GM12878 (cell line): ENCODE measurements around the gene MOXD1. TPM values are rescaled to one million over a fixed set of nuclear protein-coding genes. Genes with fewer than 3 reads are reported as not detected.

ENCODE experiments used
- ATAC-seq: fragments of 200-7000 bp; cut with Tn5 transposase; 3 replicates; pipeline ENCODE4 v1.9.1; 2020; ENCODE audit warnings: mild to moderate bottlenecking, moderate library complexity
- BruUV-seq: library from RNA; stranded (reverse); fragments of 400-500 nt; replicated peaks from 2 replicates; lab custom pipeline; 2021; lab: Mats Ljungman, UMichigan
- CTCF ChIA-PET: fragments of 300-600 bp; sonication (Branson Sonifier 250); formaldehyde crosslinking; extraction: SDS; loops from one replicate; lab custom pipeline; 2021; ENCODE audit warnings: inconsistent platforms; lab: Yijun Ruan, JAX
- POLR2A ChIA-PET: fragments of 350-600 bp; formaldehyde crosslinking; extraction: SDS; loops from one replicate; lab custom pipeline; 2021; ENCODE audit warnings: inconsistent platforms; lab: Charles Lee
- RAD21 ChIA-PET: fragments of 300-600 bp; sonication (Branson Sonifier 250); formaldehyde crosslinking; loops from one replicate; lab custom pipeline; 2023; ENCODE audit warnings: antibody characterized with exemption; ENCODE audit not compliant: unreplicated experiment; lab: Charles Lee
- SMC1A ChIA-PET: fragments of 300-600 bp; sonication (Branson Sonifier 250); formaldehyde crosslinking; loops from one replicate; lab custom pipeline; 2023; ENCODE audit not compliant: unreplicated experiment, uncharacterized antibody; lab: Charles Lee
- DNase-seq: peaks from one replicate; pipeline ENCODE4 v3.0.0-alpha.2; 2011; ENCODE audit warnings: low read depth, low spot score
- FAIRE-seq: peaks from 3 replicates; lab custom pipeline; 2011; peaks lifted over from hg19 to GRCh38; lab: Jason Lieb, UNC
- H2AFZ ChIP-seq: 2 replicates; pipeline ENCODE4 v1.6.0; 2011; ENCODE audit warnings: low read depth, low read length, control low read depth; ENCODE audit not compliant: control insufficient read depth
- H3K27ac ChIP-seq: 2 replicates; pipeline ENCODE4 v1.5.1; 2011; ENCODE audit warnings: control low read depth; ENCODE audit not compliant: control insufficient read depth, insufficient read depth
- H3K27me3 ChIP-seq, 2 experiments: replicated peaks in 1 of 2; 2 replicates each; pipeline versions ENCODE4 v1.6.0 to v1.6.1; 2011; ENCODE audit warnings: low read length in 1 of 2; ENCODE audit not compliant: control insufficient read depth in 2 of 2, insufficient read depth in 2 of 2
- H3K36me3 ChIP-seq, 2 experiments: 2 replicates each; pipeline ENCODE4 v1.5.1; 2011; ENCODE audit warnings: low read length in 1 of 2; ENCODE audit not compliant: control insufficient read depth in 2 of 2, insufficient read depth in 2 of 2
- H3K4me1 ChIP-seq: 2 replicates; pipeline ENCODE4 v1.6.1; 2011; ENCODE audit warnings: mild to moderate bottlenecking, low read length, moderate library complexity, mixed read lengths; ENCODE audit not compliant: control insufficient read depth, insufficient read depth
- H3K4me2 ChIP-seq: 2 replicates; pipeline ENCODE4 v1.6.0; 2011; ENCODE audit warnings: control low read depth; ENCODE audit not compliant: control insufficient read depth, insufficient read depth
- H3K4me3 ChIP-seq: fragments of 200-600 bp; sonication (generic); 2 replicates; pipeline ENCODE4 v1.5.1; 2016
- H3K79me2 ChIP-seq: 2 replicates; pipeline ENCODE4 v1.6.0; 2011; ENCODE audit warnings: low read length; ENCODE audit not compliant: control insufficient read depth, insufficient read depth
- H3K9ac ChIP-seq: 2 replicates; pipeline ENCODE4 v1.8.0; 2011; ENCODE audit warnings: low read length, control low read depth, mixed read lengths; ENCODE audit not compliant: control insufficient read depth, insufficient read depth
- H3K9me3 ChIP-seq: replicated peaks from 3 replicates; pipeline ENCODE4 v1.5.1; 2011; ENCODE audit warnings: mild to moderate bottlenecking, low read length; ENCODE audit not compliant: control insufficient read depth, insufficient read depth
- H4K20me1 ChIP-seq: 2 replicates; pipeline ENCODE4 v1.6.0; 2011; ENCODE audit not compliant: control insufficient read depth, insufficient read depth
- BRCA1 ChIP-seq: IDR thresholded peaks from 2 replicates; pipeline ENCODE4 v1.6.1; 2011; ENCODE audit warnings: low read depth, low read length, improper control_type of control experiment
- CHD2 ChIP-seq: IDR thresholded peaks from 2 replicates; pipeline ENCODE4 v1.6.1; 2011; ENCODE audit warnings: low read depth, low read length, improper control_type of control experiment, borderline replicate concordance
- ELK1 ChIP-seq: IDR thresholded peaks from 2 replicates; pipeline ENCODE4 v1.6.1; 2012; ENCODE audit warnings: low read depth, low read length, improper control_type of control experiment
- HSF1 ChIP-seq: fragments of 150-350 bp; IDR thresholded peaks from 2 replicates; pipeline ENCODE4 v1.6.1; 2014; ENCODE audit warnings: mild to moderate bottlenecking, low read depth, low read length
- MTA3 ChIP-seq: IDR thresholded peaks from 2 replicates; pipeline ENCODE4 v1.6.1; 2012; ENCODE audit warnings: low read length, inconsistent platforms, borderline replicate concordance
- PAX8 ChIP-seq: fragments of 450-650 bp; IDR thresholded peaks from 2 replicates; pipeline ENCODE4 v1.6.1; 2017; ENCODE audit warnings: mild to moderate bottlenecking, moderate library complexity
- RELA ChIP-seq: fragments of 450-650 bp; IDR thresholded peaks from 2 replicates; pipeline ENCODE4 v1.8.0; 2014; ENCODE audit warnings: borderline replicate concordance; ENCODE audit not compliant: partially characterized antibody
- RUNX3 ChIP-seq: IDR thresholded peaks from 2 replicates; pipeline ENCODE4 v1.6.1; 2012; ENCODE audit warnings: low read length, inconsistent platforms
- SIN3A ChIP-seq: IDR thresholded peaks from 2 replicates; pipeline ENCODE4 v1.6.1; 2012; ENCODE audit warnings: low read depth, low read length, improper control_type of control experiment
- TAF1 ChIP-seq: IDR thresholded peaks from 2 replicates; pipeline ENCODE4 v1.6.1; 2011; ENCODE audit warnings: mild to moderate bottlenecking, low read depth, low read length, borderline replicate concordance
- TCF3 ChIP-seq: IDR thresholded peaks from 2 replicates; pipeline ENCODE4 v1.6.1; 2012; ENCODE audit warnings: low read depth, mild to moderate bottlenecking, low read length, borderline replicate concordance; ENCODE audit not compliant: insufficient read depth
- WRNIP1 ChIP-seq: IDR thresholded peaks from 2 replicates; pipeline ENCODE4 v1.6.1; 2011; ENCODE audit warnings: low read depth, low read length, improper control_type of control experiment, borderline replicate concordance
- ZBTB33 ChIP-seq: fragments of 450-650 bp; IDR thresholded peaks from 2 replicates; pipeline ENCODE4 v1.6.1; 2017; ENCODE audit warnings: mild to moderate bottlenecking
- ZNF207 ChIP-seq: fragments of 450-650 bp; IDR thresholded peaks from 2 replicates; pipeline ENCODE4 v1.6.1; 2014; ENCODE audit warnings: antibody characterized with exemption, mild to moderate bottlenecking, borderline replicate concordance
- WGBS: methylation state at CpG from one replicate; pipeline ENCODE4 v1.1.6; 2016; ENCODE audit warnings: low lambda C conversion rate; ENCODE audit not compliant: insufficient replicate concordance, insufficient coverage; ENCODE audit errors: missing lambda C conversion rate; 5-methylcytosine and 5-hydroxymethylcytosine counted together
- in situ Hi-C: fragments of 300-500 bp; cut with MboI; formaldehyde crosslinking; loops from 9 replicates; pipeline ENCODE4 v1.14.3; 2018; ENCODE audit warnings: mixed read lengths
- intact Hi-C: fragments of 100-400 bp; cut with micrococcal nuclease; formaldehyde crosslinking; loops from one replicate; pipeline ENCODE4 v1.14.2; 2022; ENCODE audit not compliant: unreplicated experiment
- polyA plus RNA-seq, 11 experiments: library from polyadenylated mRNA; depleted of rRNA in 4 of 11; unstranded in 6 of 11; stranded (reverse) in 5 of 11; fragments of >200 nt; fragmentation: Nextera tagmentation in 4 of 11; fragmentation: Illumina TruSeq in 1 of 11; extraction: Ambion mirVana in 4 of 11; extraction: Trizol in 1 of 11; gene quantifications; 1 replicate in 1 of 11; 2 replicates in 10 of 11; pipeline versions ENCODE4 v1.2.1 to v1.2.3, GENCODE V29; 2011 to 2016; ENCODE audit warnings: inconsistent platforms in 2 of 11, missing spikeins in 2 of 11, low read depth in 1 of 11
- total RNA-seq, 4 experiments: library from RNA; depleted of rRNA in 3 of 4; stranded (reverse); fragments of >200 nt in 3 of 4; fragmentation: Illumina TruSeq in 1 of 4; extraction: Trizol in 1 of 4; gene quantifications; 2 replicates each; pipeline versions ENCODE4 v1.2.1 to v1.2.3, GENCODE V29; 2013 to 2021
- TF ChIP-seq, protein P1 (sequence below): IDR thresholded peaks from 2 replicates; pipeline ENCODE4 v1.6.1; 2012; ENCODE audit warnings: low read depth, low read length, improper control_type of control experiment
- TF ChIP-seq, protein P2 (sequence below): fragments of 450-650 bp; conservative IDR thresholded peaks from 2 replicates; pipeline ENCODE4 v1.6.1; 2017; ENCODE audit warnings: mild to moderate bottlenecking, moderate library complexity

The MOXD1 gene
- total and polyA plus RNA-seq, 10 of the 15 experiments (the other 5 are each of a cell fraction or from before 2014, with no cell fraction given): 0.03 to 2.1 (median 0.64) TPM

DNA sequence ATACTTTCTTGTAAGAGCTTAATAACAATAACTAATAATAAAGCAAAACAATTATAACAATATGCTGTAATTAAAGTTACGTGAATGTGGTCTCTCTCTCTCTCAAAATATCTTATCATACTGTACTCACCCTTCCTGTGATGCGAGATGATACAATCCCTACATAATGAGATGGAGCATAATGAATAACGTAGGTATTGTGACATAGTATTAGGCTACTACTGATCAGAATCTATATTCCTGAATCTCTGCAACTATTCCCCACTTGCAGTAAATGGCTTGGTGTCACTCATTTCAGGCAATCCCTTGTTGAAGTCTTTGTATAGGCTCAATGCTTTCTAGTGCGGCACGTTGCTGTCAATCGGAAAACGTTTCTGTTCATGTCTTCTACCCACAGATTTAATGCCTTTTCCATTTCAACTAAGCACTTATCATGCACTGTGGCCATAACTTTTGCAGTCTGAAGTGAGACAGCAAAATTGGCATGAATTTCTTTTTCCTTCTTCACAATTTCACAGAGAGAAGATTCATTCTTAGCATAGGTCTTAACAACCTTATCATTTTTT lies 32.3 kb downstream of the MOXD1 start:
- Histone ChIP-seq H3K9me3 (no peaks in the 10 kb centered on the region), H3K4me3 (no peak overlapping the region), H2AFZ (no peak overlapping the region), H3K4me1 (peaks cover 17% of the 10 kb centered on the region; the same call in 1 of the 2 replicates), H3K27ac (no peak overlapping the region), H4K20me1 (no peaks in the 10 kb centered on the region; the same call in 1 of the 2 replicates), H3K9ac (no peak overlapping the region), H3K79me2 (no peaks in the 10 kb centered on the region), H3K36me3 (no peaks in the 10 kb centered on the region), H3K4me2 (no peak overlapping the region), H3K27me3 (peaks cover 0 to 3% of the 10 kb centered on the region in 2 experiments; a peak in 3 of 4 replicates)
- ChIA-PET CTCF (no interaction called here), SMC1A (no interaction called here), RAD21 (interaction anchor here (0.8 kb wide), 1 partner anchor 88 kb away, joined by 3 read pairs; no protein-coding TSS in a partner anchor), POLR2A (no interaction called here)
- TF ChIP-seq BRCA1 (no peak), ZBTB33 (no peak), TCF3 (no peak), PAX8 (no peak), RUNX3 (no peak), WRNIP1 (no peak), RELA (no peak), SIN3A (no peak), HSF1 (no peak), CHD2 (no peak), TAF1 (no peak), ZNF207 (no peak), ELK1 (no peak), MTA3 (no peak)
- TF ChIP-seq, protein P1, sequence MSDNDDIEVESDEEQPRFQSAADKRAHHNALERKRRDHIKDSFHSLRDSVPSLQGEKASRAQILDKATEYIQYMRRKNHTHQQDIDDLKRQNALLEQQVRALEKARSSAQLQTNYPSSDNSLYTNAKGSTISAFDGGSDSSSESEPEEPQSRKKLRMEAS: no peak
- TF ChIP-seq, protein P2, sequence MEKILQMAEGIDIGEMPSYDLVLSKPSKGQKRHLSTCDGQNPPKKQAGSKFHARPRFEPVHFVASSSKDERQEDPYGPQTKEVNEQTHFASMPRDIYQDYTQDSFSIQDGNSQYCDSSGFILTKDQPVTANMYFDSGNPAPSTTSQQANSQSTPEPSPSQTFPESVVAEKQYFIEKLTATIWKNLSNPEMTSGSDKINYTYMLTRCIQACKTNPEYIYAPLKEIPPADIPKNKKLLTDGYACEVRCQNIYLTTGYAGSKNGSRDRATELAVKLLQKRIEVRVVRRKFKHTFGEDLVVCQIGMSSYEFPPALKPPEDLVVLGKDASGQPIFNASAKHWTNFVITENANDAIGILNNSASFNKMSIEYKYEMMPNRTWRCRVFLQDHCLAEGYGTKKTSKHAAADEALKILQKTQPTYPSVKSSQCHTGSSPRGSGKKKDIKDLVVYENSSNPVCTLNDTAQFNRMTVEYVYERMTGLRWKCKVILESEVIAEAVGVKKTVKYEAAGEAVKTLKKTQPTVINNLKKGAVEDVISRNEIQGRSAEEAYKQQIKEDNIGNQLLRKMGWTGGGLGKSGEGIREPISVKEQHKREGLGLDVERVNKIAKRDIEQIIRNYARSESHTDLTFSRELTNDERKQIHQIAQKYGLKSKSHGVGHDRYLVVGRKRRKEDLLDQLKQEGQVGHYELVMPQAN: no peak
- DNase-seq (no peak), ATAC-seq (no peak), FAIRE-seq (no peak)
- WGBS: 82% methylated on average over 7 of the region's 7 CpGs
- intact Hi-C loops (loop anchor here (5.0 kb wide), 3 partner anchors 33 to 113 kb away; partner anchors contain the start of gene MOXD1), in situ Hi-C loops (no loop called here)
- no TSS peak for BruUV-seq
